Measurements from ENCODE around the gene FUT2.

- TF ChIP-seq EZH2 (IDR thresholded peaks at IDR 0.05; ENCODE audit: borderline replicate concordance, low read depth, low read length, severe bottlenecking), result no peak
- no peak for TF ChIP-seq CTCF (IDR thresholded peaks at IDR 0.05; ENCODE audit: borderline replicate concordance, extremely low read depth, low read length, poor library complexity, severe bottlenecking)
Measured at GRCh38 chr19:48656840-48657474, 38.8 kb upstream of the FUT2 start.
